ENCODE results near the gene EPHB1. TPM values are rescaled to one million over a fixed set of nuclear protein-coding genes. Genes with fewer than 3 reads are reported as not detected.

EPHB1 gene
- total and polyA plus RNA-seq, 9 donors = 3.5 to 53.4 (median 34.4) TPM

DNA sequence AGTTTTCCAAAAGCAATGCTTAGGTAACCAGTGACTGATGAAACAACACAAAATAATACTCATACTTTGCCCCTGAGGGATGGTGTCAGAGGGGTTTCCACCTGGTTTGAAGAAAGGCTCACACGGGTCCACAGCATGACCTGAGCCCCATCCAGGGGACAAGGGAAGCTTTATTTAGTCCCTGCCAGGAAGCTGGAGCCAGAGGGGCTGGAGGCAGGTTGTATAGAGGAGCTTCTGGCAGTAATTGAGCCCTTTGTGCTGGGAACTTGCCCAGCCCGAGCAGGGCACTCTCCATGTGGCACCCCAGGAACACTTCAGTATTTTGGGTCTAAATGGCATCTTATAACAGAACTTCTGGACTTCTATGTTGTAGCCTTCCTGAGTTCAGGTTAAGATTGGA is 39.2 kb upstream of the EPHB1 start:
- DNase-seq = no peak
- H3K36me3 ChIP-seq (ENCODE audit: control insufficient read depth, insufficient read depth, low read length) = no peaks in the 10 kb centered on the region
- no peaks in the 10 kb centered on the region for H3K27me3 ChIP-seq (ENCODE audit: control insufficient read depth, insufficient read depth, low read length)
- H3K27ac ChIP-seq (ENCODE audit: low read length) = no peak overlapping the region
- peaks cover 34% of the 10 kb centered on the region for H3K4me1 ChIP-seq (ENCODE audit: control insufficient read depth, insufficient read depth, low read length)
- no peaks in the 10 kb centered on the region for H3K9me3 ChIP-seq (replicated peaks; ENCODE audit: control insufficient read depth, low read depth, low read length)
- no peak overlapping the region for H3K4me3 ChIP-seq (ENCODE audit: low read length)
- WGBS (ENCODE audit: insufficient coverage) = no CpG with 5 or more reads among the region's 2 CpGs

DNA sequence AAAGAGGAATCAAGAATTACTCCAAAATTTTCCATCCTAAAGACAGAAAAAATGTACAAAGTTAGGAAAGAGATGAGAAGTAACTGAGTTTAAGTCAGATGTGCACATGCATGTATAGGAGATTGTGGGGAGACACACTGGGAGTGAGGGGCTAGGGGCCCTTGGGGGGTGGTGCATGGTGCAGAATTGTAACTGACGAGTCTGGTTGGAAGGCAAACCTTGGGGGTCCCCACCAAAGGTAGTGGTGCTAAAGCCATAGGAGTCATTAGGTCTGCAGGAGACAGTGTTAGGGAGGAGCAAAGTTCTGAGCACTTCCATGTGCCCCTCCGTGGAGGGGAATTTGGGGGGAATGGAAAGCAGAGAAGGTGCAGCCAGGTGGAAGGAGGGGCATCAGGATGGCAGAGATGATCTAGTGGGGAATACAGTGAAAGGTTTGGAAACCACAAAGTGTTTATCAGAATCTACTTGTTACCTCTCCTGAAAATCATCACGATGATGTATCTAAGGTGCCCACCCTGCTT is 37.5 kb upstream of the EPHB1 start:
- no peak for DNase-seq
- WGBS (ENCODE audit: insufficient coverage) = 86% methylated on average over 2 of the region's 3 CpGs
- H3K4me3 ChIP-seq (ENCODE audit: low read length) = no peak overlapping the region
- H3K4me1 ChIP-seq (ENCODE audit: control insufficient read depth, insufficient read depth, low read length) = peaks cover 34% of the 10 kb centered on the region
- H3K36me3 ChIP-seq (ENCODE audit: control insufficient read depth, insufficient read depth, low read length) = no peaks in the 10 kb centered on the region
- no peak overlapping the region for H3K27ac ChIP-seq (ENCODE audit: low read length)
- H3K9me3 ChIP-seq (replicated peaks; ENCODE audit: control insufficient read depth, low read depth, low read length) = no peaks in the 10 kb centered on the region
- H3K27me3 ChIP-seq (ENCODE audit: control insufficient read depth, insufficient read depth, low read length) = no peaks in the 10 kb centered on the region

DNA sequence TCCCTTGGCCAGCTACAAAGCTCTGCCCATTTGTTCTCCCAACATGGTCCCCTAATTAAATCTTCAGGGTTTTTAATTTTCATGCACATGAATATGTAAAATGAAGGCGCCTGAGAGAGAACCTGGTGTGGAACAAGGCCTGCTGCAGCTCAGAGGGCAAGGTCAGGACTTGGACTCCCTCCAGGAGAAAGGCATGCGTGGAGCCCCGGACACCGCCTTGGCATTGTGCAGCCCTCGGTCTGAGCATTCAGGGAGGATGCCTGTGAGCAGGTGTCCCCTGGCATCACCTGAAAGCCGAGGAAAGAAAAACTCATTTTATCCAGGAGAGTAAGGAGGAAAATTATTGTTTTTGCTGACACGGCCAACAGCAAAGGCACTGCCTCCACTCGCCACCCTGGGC is 33.8 kb upstream of the EPHB1 start:
- no peak overlapping the region for H3K4me3 ChIP-seq (ENCODE audit: low read length)
- DNase-seq = no peak
- WGBS (ENCODE audit: insufficient coverage) = 63% methylated on average over 5 of the region's 8 CpGs
- no peaks in the 10 kb centered on the region for H3K27me3 ChIP-seq (ENCODE audit: control insufficient read depth, insufficient read depth, low read length)
- no peaks in the 10 kb centered on the region for H3K9me3 ChIP-seq (replicated peaks; ENCODE audit: control insufficient read depth, low read depth, low read length)
- no peak overlapping the region for H3K27ac ChIP-seq (ENCODE audit: low read length)
- H3K36me3 ChIP-seq (ENCODE audit: control insufficient read depth, insufficient read depth, low read length) = no peaks in the 10 kb centered on the region
- peaks cover 9% of the 10 kb centered on the region for H3K4me1 ChIP-seq (ENCODE audit: control insufficient read depth, insufficient read depth, low read length)

DNA sequence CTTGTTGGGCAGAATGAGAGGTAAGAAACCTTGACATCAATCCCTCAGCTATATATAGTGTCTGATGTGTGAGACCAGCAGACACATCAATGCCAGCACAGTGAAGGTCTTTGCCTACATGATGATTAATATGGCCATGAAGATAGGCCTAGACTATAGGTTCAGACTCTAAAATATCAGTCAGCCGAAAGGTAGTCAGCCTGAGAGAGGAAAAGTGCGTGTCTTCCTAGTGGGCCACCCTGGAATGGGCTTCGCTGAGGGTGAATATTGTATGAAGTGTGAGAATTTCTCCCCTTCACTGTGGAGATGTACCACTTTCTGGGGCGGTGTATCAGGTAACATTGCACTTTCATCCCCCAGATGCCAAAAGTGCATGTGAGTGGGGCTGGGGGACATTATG is 33.0 kb upstream of the EPHB1 start:
- Histone ChIP-seq H3K4me1 (ENCODE audit: control insufficient read depth, insufficient read depth, low read length) (peaks cover 9% of the 10 kb centered on the region), H3K4me3 (ENCODE audit: low read length) (no peak overlapping the region), H3K27ac (ENCODE audit: low read length) (no peak overlapping the region), H3K36me3 (ENCODE audit: control insufficient read depth, insufficient read depth, low read length) (no peaks in the 10 kb centered on the region), H3K27me3 (ENCODE audit: control insufficient read depth, insufficient read depth, low read length) (no peaks in the 10 kb centered on the region), H3K9me3 (replicated peaks; ENCODE audit: control insufficient read depth, low read depth, low read length) (no peaks in the 10 kb centered on the region)
- DNase-seq = no peak
- WGBS (ENCODE audit: insufficient coverage) = 100% methylated on average over 2 of the region's 4 CpGs

- no peaks in the 10 kb centered on the region for H3K9me3 ChIP-seq (replicated peaks; ENCODE audit: control insufficient read depth, low read depth, low read length)
- DNase-seq = no peak
- WGBS (ENCODE audit: insufficient coverage) = 83% methylated on average over 2 of the region's 2 CpGs
- H3K27ac ChIP-seq (ENCODE audit: low read length) = no peak overlapping the region
- H3K36me3 ChIP-seq (ENCODE audit: control insufficient read depth, insufficient read depth, low read length) = no peaks in the 10 kb centered on the region
- peaks cover 9% of the 10 kb centered on the region for H3K4me1 ChIP-seq (ENCODE audit: control insufficient read depth, insufficient read depth, low read length)
- no peak overlapping the region for H3K4me3 ChIP-seq (ENCODE audit: low read length)
- no peaks in the 10 kb centered on the region for H3K27me3 ChIP-seq (ENCODE audit: control insufficient read depth, insufficient read depth, low read length)
Observed at GRCh38 chr3:134765468-134765867, 29.6 kb upstream of the EPHB1 start.

GRCh38 chr3:134766290-134766689 is 28.8 kb upstream of the EPHB1 start:
- H3K9me3 ChIP-seq (replicated peaks; ENCODE audit: control insufficient read depth, low read depth, low read length) = no peaks in the 10 kb centered on the region
- H3K27me3 ChIP-seq (ENCODE audit: control insufficient read depth, insufficient read depth, low read length) = no peaks in the 10 kb centered on the region
- 100% methylated on average over 1 of the region's 1 CpG for WGBS (ENCODE audit: insufficient coverage)
- H3K4me3 ChIP-seq (ENCODE audit: low read length) = no peak overlapping the region
- no peaks in the 10 kb centered on the region for H3K36me3 ChIP-seq (ENCODE audit: control insufficient read depth, insufficient read depth, low read length)
- H3K4me1 ChIP-seq (ENCODE audit: control insufficient read depth, insufficient read depth, low read length) = peaks cover 5% of the 10 kb centered on the region
- no peak overlapping the region for H3K27ac ChIP-seq (ENCODE audit: low read length)
- DNase-seq = no peak

DNA sequence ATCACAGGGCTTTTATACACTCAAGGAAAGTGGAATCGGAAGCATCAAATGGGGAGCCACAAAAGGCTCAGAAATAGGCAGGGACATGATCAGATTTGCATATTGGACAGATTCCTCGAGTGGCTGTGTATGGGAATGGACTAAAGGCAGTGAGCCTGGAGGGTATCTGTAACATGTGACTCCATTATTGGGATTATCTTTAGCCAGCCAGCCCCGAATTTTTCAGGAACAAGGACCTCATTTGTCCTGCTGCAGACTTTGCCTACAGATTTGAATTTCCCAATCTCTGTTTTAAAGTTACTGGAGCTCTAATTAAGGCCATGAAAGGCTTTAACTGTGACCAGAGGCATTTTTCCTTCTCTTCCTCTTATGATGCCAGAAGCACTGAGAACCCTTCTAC is 26.9 kb upstream of the EPHB1 start:
- H3K4me1 ChIP-seq (ENCODE audit: control insufficient read depth, insufficient read depth, low read length) = peaks cover 11% of the 10 kb centered on the region
- DNase-seq = no peak
- WGBS (ENCODE audit: insufficient coverage) = 70% methylated on average over 3 of the region's 3 CpGs
- H3K27me3 ChIP-seq (ENCODE audit: control insufficient read depth, insufficient read depth, low read length) = no peaks in the 10 kb centered on the region
- H3K9me3 ChIP-seq (replicated peaks; ENCODE audit: control insufficient read depth, low read depth, low read length) = no peaks in the 10 kb centered on the region
- H3K36me3 ChIP-seq (ENCODE audit: control insufficient read depth, insufficient read depth, low read length) = no peaks in the 10 kb centered on the region
- no peak overlapping the region for H3K27ac ChIP-seq (ENCODE audit: low read length)
- H3K4me3 ChIP-seq (ENCODE audit: low read length) = no peak overlapping the region

GRCh38 chr3:134768837-134769236 is 26.2 kb upstream of the EPHB1 start:
- no peaks in the 10 kb centered on the region for H3K9me3 ChIP-seq (replicated peaks; ENCODE audit: control insufficient read depth, low read depth, low read length)
- H3K4me1 ChIP-seq (ENCODE audit: control insufficient read depth, insufficient read depth, low read length) = peaks cover 11% of the 10 kb centered on the region
- H3K27me3 ChIP-seq (ENCODE audit: control insufficient read depth, insufficient read depth, low read length) = no peaks in the 10 kb centered on the region
- no peak overlapping the region for H3K27ac ChIP-seq (ENCODE audit: low read length)
- H3K36me3 ChIP-seq (ENCODE audit: control insufficient read depth, insufficient read depth, low read length) = no peaks in the 10 kb centered on the region
- no peak for DNase-seq
- 85% methylated on average over 2 of the region's 5 CpGs for WGBS (ENCODE audit: insufficient coverage)
- H3K4me3 ChIP-seq (ENCODE audit: low read length) = no peak overlapping the region

- H3K4me1 ChIP-seq (ENCODE audit: control insufficient read depth, insufficient read depth, low read length) = peaks cover 11% of the 10 kb centered on the region
- no peaks in the 10 kb centered on the region for H3K9me3 ChIP-seq (replicated peaks; ENCODE audit: control insufficient read depth, low read depth, low read length)
- no peaks in the 10 kb centered on the region for H3K27me3 ChIP-seq (ENCODE audit: control insufficient read depth, insufficient read depth, low read length)
- no peak overlapping the region for H3K27ac ChIP-seq (ENCODE audit: low read length)
- no peak for DNase-seq
- H3K36me3 ChIP-seq (ENCODE audit: control insufficient read depth, insufficient read depth, low read length) = no peaks in the 10 kb centered on the region
- no CpG with 5 or more reads among the region's 2 CpGs for WGBS (ENCODE audit: insufficient coverage)
- no peak overlapping the region for H3K4me3 ChIP-seq (ENCODE audit: low read length)
Observed at GRCh38 chr3:134769287-134769868, 25.7 kb upstream of the EPHB1 start.

DNA sequence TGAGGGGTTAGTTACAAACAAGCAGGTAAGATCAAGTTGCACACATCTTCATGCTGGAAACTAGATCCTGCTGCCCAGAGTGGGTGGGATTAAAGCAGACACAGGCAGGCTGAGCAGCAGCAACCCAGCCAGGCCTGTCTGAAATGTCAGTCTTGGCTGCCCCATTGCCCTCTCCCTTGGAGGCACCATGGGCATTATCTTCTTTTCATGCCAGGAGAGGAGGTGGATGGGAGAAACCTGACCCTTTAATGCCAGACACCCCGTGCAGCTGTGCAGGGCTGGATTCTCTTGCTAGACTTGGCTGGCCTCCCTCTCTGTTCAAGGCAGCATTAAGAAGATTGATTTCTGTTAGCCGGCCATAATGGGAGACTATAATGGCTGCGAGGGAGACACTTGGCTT is 23.0 kb upstream of the EPHB1 start:
- Histone ChIP-seq H3K9me3 (replicated peaks; ENCODE audit: control insufficient read depth, low read depth, low read length) (no peaks in the 10 kb centered on the region), H3K4me1 (ENCODE audit: control insufficient read depth, insufficient read depth, low read length) (peaks cover 11% of the 10 kb centered on the region), H3K27me3 (ENCODE audit: control insufficient read depth, insufficient read depth, low read length) (no peaks in the 10 kb centered on the region), H3K27ac (ENCODE audit: low read length) (peak overlapping the region; percentile 31), H3K36me3 (ENCODE audit: control insufficient read depth, insufficient read depth, low read length) (no peaks in the 10 kb centered on the region), H3K4me3 (ENCODE audit: low read length) (no peak overlapping the region)
- 29% methylated on average over 1 of the region's 3 CpGs for WGBS (ENCODE audit: insufficient coverage)
- peak; percentile 45 for DNase-seq

- no peaks in the 10 kb centered on the region for H3K27me3 ChIP-seq (ENCODE audit: control insufficient read depth, insufficient read depth, low read length)
- H3K9me3 ChIP-seq (replicated peaks; ENCODE audit: control insufficient read depth, low read depth, low read length) = no peaks in the 10 kb centered on the region
- H3K27ac ChIP-seq (ENCODE audit: low read length) = no peak overlapping the region
- DNase-seq = peak; percentile 49
- WGBS (ENCODE audit: insufficient coverage) = 63% methylated on average over 1 of the region's 1 CpG
- H3K4me3 ChIP-seq (ENCODE audit: low read length) = no peak overlapping the region
- H3K4me1 ChIP-seq (ENCODE audit: control insufficient read depth, insufficient read depth, low read length) = peaks cover 11% of the 10 kb centered on the region
- no peaks in the 10 kb centered on the region for H3K36me3 ChIP-seq (ENCODE audit: control insufficient read depth, insufficient read depth, low read length)
Observed at GRCh38 chr3:134772591-134772990, 22.5 kb upstream of the EPHB1 start.
